Calu3 (cell line): ENCODE results near the gene RAPSN. TPM values are rescaled to one million over a fixed set of nuclear protein-coding genes. Genes with fewer than 3 reads are reported as not detected.

Source experiments
- BruUV-seq: library from RNA; stranded (reverse); fragments of 400-500 nt; replicated peaks from 2 replicates; lab custom pipeline; 2021; lab: Mats Ljungman, UMichigan
- CTCF ChIA-PET: fragments of 300-600 bp; sonication (Branson Sonifier 250); formaldehyde crosslinking; loops from one replicate; lab custom pipeline; 2022; ENCODE audit warnings: antibody characterized with exemption; lab: Charles Lee
- DNase-seq: peaks from one replicate; pipeline ENCODE4 v3.0.0; 2022
- H3K27ac Mint-ChIP-seq: one replicate; pipeline ENCODE4 v1.8.0; 2022; ENCODE audit warnings: mixed read lengths; ENCODE audit not compliant: unreplicated experiment
- H3K27me3 Mint-ChIP-seq: one replicate; pipeline ENCODE4 v1.8.0; 2022; ENCODE audit warnings: mixed read lengths; ENCODE audit not compliant: unreplicated experiment
- H3K36me3 Mint-ChIP-seq: one replicate; pipeline ENCODE4 v1.8.0; 2022; ENCODE audit warnings: mild to moderate bottlenecking, moderate library complexity, mixed read lengths; ENCODE audit not compliant: insufficient read depth, unreplicated experiment
- H3K4me1 Mint-ChIP-seq: one replicate; pipeline ENCODE4 v1.8.0; 2022; ENCODE audit warnings: mild to moderate bottlenecking, low read depth, mixed read lengths; ENCODE audit not compliant: unreplicated experiment
- H3K4me3 Mint-ChIP-seq: one replicate; pipeline ENCODE4 v1.8.0; 2022; ENCODE audit warnings: mild to moderate bottlenecking, low read depth, moderate library complexity, mixed read lengths; ENCODE audit not compliant: unreplicated experiment
- H3K9me3 Mint-ChIP-seq: one replicate; pipeline ENCODE4 v1.8.0; 2022; ENCODE audit warnings: low read depth, mixed read lengths; ENCODE audit not compliant: unreplicated experiment
- CTCF ChIP-seq: fragments of 200-600 bp; IDR thresholded peaks from one replicate; pipeline ENCODE4 v1.8.0; 2022; ENCODE audit warnings: antibody characterized with exemption; ENCODE audit not compliant: unreplicated experiment
- intact Hi-C: fragments of 100-400 bp; cut with micrococcal nuclease; formaldehyde crosslinking; loops from one replicate; pipeline ENCODE4 v1.10.0; 2022; ENCODE audit not compliant: unreplicated experiment
- total RNA-seq: library from RNA; stranded (reverse); gene quantifications from 2 replicates; pipeline ENCODE4 v1.2.3, GENCODE V29; 2022

RAPSN gene
- total RNA-seq, 1 experiment from 2014 or later = 1.8 TPM

- Mint-ChIP-seq H3K36me3 (peaks cover 48% of the 10 kb centered on the region), H3K27me3 (no peaks in the 10 kb centered on the region), H3K27ac (no peak overlapping the region), H3K9me3 (no peaks in the 10 kb centered on the region), H3K4me3 (no peak overlapping the region), H3K4me1 (no peaks in the 10 kb centered on the region)
- intact Hi-C loops = no loop called here
- no peak for DNase-seq
- CTCF ChIA-PET = no interaction called here
- TF ChIP-seq CTCF = no peak
- BruUV-seq = no TSS peak
These were observed 38.5 kb upstream of the RAPSN start for GRCh38 chr11:47487421-47487820.

GRCh38 chr11:47485107-47485506 lies 36.2 kb upstream of the RAPSN start:
- intact Hi-C loops = no loop called here
- no peak for TF ChIP-seq CTCF
- H3K27ac Mint-ChIP-seq = no peak overlapping the region
- no peak overlapping the region for H3K4me3 Mint-ChIP-seq
- no TSS peak for BruUV-seq
- no peaks in the 10 kb centered on the region for H3K27me3 Mint-ChIP-seq
- DNase-seq = no peak
- H3K36me3 Mint-ChIP-seq = peaks cover 67% of the 10 kb centered on the region
- H3K4me1 Mint-ChIP-seq = no peaks in the 10 kb centered on the region
- CTCF ChIA-PET = no interaction called here
- no peaks in the 10 kb centered on the region for H3K9me3 Mint-ChIP-seq

GRCh38 chr11:47483457-47483856 lies 34.5 kb upstream of the RAPSN start:
- no peak for DNase-seq
- BruUV-seq = no TSS peak
- Mint-ChIP-seq H3K27ac (no peak overlapping the region), H3K27me3 (no peaks in the 10 kb centered on the region), H3K4me3 (no peak overlapping the region), H3K36me3 (peaks cover 66% of the 10 kb centered on the region), H3K9me3 (no peaks in the 10 kb centered on the region), H3K4me1 (peaks cover 7% of the 10 kb centered on the region)
- CTCF ChIA-PET = no interaction called here
- no peak for TF ChIP-seq CTCF
- intact Hi-C loops = no loop called here

GRCh38 chr11:47480762-47481161 lies 31.8 kb upstream of the RAPSN start:
- Mint-ChIP-seq H3K27ac (no peak overlapping the region), H3K36me3 (peaks cover 68% of the 10 kb centered on the region), H3K9me3 (no peaks in the 10 kb centered on the region), H3K4me1 (peaks cover 16% of the 10 kb centered on the region), H3K27me3 (no peaks in the 10 kb centered on the region), H3K4me3 (no peak overlapping the region)
- CTCF ChIA-PET = interaction anchor here (0.6 kb wide), 1 partner anchor 81 kb away, joined by 4 read pairs; no protein-coding TSS in a partner anchor
- DNase-seq = no peak
- intact Hi-C loops = no loop called here
- TF ChIP-seq CTCF = no peak
- no TSS peak for BruUV-seq
